Adipocyte (in vitro differentiated cells): ENCODE measurements around the gene SATB2.

Source experiments
- DNase-seq: peaks from one replicate; pipeline ENCODE4 v3.0.0-alpha.2; 2015; ENCODE audit warnings: low read depth
- H3K27me3 ChIP-seq: replicated peaks from 2 replicates; pipeline ENCODE4 v1.7.0; 2013; ENCODE audit warnings: mild to moderate bottlenecking, low read length, moderate library complexity; ENCODE audit not compliant: control insufficient read depth, insufficient read depth
- H3K36me3 ChIP-seq: 2 replicates; pipeline ENCODE4 v1.7.0; 2013; ENCODE audit warnings: low read length, mild to moderate bottlenecking, moderate library complexity; ENCODE audit not compliant: control insufficient read depth, insufficient read depth, severe bottlenecking
- H3K4me1 ChIP-seq: 2 replicates; pipeline ENCODE4 v1.7.0; 2013; ENCODE audit warnings: mild to moderate bottlenecking, low read length, moderate library complexity; ENCODE audit not compliant: control insufficient read depth, insufficient read depth
- H3K4me3 ChIP-seq: 2 replicates; pipeline ENCODE4 v1.7.0; 2013; ENCODE audit warnings: mild to moderate bottlenecking, low read length, moderate library complexity
- H3K9ac ChIP-seq: 2 replicates; pipeline ENCODE4 v1.7.0; 2013; ENCODE audit warnings: mild to moderate bottlenecking, low read length, moderate library complexity
- H3K9me3 ChIP-seq: 2 replicates; pipeline ENCODE4 v1.7.0; 2013; ENCODE audit warnings: mild to moderate bottlenecking, low read length, moderate library complexity; ENCODE audit not compliant: control insufficient read depth

Gene SATB2

GRCh38 chr2:199312931-199313330 lies 144.8 kb downstream of the SATB2 start:
- Histone ChIP-seq H3K27me3 (no peaks in the 10 kb centered on the region), H3K36me3 (peaks cover 22% of the 10 kb centered on the region), H3K4me3 (no peak overlapping the region), H3K9me3 (no peaks in the 10 kb centered on the region), H3K4me1 (peaks cover 5% of the 10 kb centered on the region), H3K9ac (no peak overlapping the region)
- DNase-seq: no peak

GRCh38 chr2:199310771-199311585 lies 146.8 kb downstream of the SATB2 start:
- no peak for DNase-seq
- peaks cover 28% of the 10 kb centered on the region for H3K36me3 ChIP-seq
- H3K9ac ChIP-seq: no peak overlapping the region
- H3K4me3 ChIP-seq: no peak overlapping the region
- H3K4me1 ChIP-seq: peaks cover 11% of the 10 kb centered on the region
- no peaks in the 10 kb centered on the region for H3K27me3 ChIP-seq
- H3K9me3 ChIP-seq: no peaks in the 10 kb centered on the region

DNA sequence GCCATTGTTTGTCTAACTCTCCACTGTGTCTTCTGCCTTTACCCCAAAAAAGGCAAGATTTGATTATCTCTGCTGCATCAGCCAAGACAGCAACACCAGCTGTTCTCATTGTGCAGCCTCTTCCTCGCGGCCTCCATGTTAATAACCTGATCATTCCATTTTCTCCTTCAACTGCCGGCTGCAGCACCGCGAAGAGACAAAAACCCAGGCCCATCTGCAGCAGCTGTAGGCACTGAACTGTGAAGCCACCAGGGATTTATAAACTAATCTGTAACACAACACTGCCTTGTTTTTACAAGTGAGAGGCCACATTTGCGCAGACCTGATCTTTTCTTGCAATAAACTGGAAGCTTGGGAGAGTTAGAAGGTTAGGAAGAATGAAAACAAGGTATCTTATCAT lies 147.8 kb downstream of the SATB2 start:
- H3K27me3 ChIP-seq: no peaks in the 10 kb centered on the region
- peaks cover 28% of the 10 kb centered on the region for H3K36me3 ChIP-seq
- H3K9me3 ChIP-seq: no peaks in the 10 kb centered on the region
- DNase-seq: no peak
- no peak overlapping the region for H3K9ac ChIP-seq
- peaks cover 7% of the 10 kb centered on the region for H3K4me1 ChIP-seq
- no peak overlapping the region for H3K4me3 ChIP-seq

DNA sequence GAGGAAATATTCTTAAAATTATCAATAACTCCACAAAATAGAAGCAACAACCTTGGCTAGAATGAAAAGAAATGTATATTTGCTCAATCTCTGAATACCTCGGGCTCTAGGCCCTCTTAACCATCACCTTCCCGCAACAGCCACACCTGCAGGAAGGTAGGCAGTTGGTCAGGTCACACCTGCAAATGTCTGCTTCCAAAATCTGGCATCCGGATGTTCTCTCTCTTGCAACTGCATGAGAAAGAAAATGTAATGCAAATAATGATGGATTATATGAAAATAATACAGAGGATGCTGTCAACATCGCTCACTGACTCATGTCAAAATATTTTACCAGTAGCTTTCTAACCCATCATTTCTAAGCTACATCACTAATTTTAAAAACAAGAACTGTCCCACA lies 148.3 kb downstream of the SATB2 start:
- DNase-seq: no peak
- Histone ChIP-seq H3K4me3 (no peak overlapping the region), H3K27me3 (no peaks in the 10 kb centered on the region), H3K4me1 (peaks cover 7% of the 10 kb centered on the region), H3K9ac (no peak overlapping the region), H3K9me3 (no peaks in the 10 kb centered on the region), H3K36me3 (peaks cover 28% of the 10 kb centered on the region)

- no peaks in the 10 kb centered on the region for H3K9me3 ChIP-seq
These were observed 149.2 kb downstream of the SATB2 start for GRCh38 chr2:199308567-199308966.

DNA sequence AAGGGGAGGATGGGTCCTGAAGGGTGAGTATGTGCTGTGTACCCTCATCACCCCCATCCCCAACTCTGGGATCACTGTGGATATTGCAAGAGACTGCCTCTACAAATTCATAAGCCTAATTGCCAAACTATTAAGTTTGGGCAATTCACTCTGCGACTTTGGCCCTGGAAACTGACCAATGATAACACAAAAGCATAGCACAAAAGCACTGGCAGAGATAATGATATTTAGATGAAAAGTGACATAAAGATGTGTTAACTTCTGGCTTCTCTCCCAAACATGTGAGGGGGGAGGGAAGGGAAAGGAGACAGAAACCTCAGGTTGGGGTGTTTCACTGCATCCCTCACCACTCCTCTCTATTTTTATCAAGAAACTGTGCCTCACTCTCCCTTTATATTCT lies 150.3 kb downstream of the SATB2 start:
- H3K9ac ChIP-seq: no peak overlapping the region
- H3K4me3 ChIP-seq: no peak overlapping the region
- H3K27me3 ChIP-seq: no peaks in the 10 kb centered on the region
- no peaks in the 10 kb centered on the region for H3K9me3 ChIP-seq
- H3K36me3 ChIP-seq: peaks cover 23% of the 10 kb centered on the region
- H3K4me1 ChIP-seq: peaks cover 20% of the 10 kb centered on the region
- DNase-seq: no peak

More at GRCh38 chr2:199308567-199308966, 149.2 kb downstream of the SATB2 start:
- no peak overlapping the region for H3K9ac ChIP-seq
- no peaks in the 10 kb centered on the region for H3K27me3 ChIP-seq
- no peak for DNase-seq
- H3K36me3 ChIP-seq: peaks cover 23% of the 10 kb centered on the region
- H3K4me1 ChIP-seq: peaks cover 9% of the 10 kb centered on the region
- no peak overlapping the region for H3K4me3 ChIP-seq

- H3K4me1 ChIP-seq: peaks cover 23% of the 10 kb centered on the region
- H3K36me3 ChIP-seq: peaks cover 23% of the 10 kb centered on the region
- no peaks in the 10 kb centered on the region for H3K27me3 ChIP-seq
- no peaks in the 10 kb centered on the region for H3K9me3 ChIP-seq
- DNase-seq: no peak
- no peak overlapping the region for H3K9ac ChIP-seq
- no peak overlapping the region for H3K4me3 ChIP-seq
These were observed 151.6 kb downstream of the SATB2 start for GRCh38 chr2:199306116-199306515.

DNA sequence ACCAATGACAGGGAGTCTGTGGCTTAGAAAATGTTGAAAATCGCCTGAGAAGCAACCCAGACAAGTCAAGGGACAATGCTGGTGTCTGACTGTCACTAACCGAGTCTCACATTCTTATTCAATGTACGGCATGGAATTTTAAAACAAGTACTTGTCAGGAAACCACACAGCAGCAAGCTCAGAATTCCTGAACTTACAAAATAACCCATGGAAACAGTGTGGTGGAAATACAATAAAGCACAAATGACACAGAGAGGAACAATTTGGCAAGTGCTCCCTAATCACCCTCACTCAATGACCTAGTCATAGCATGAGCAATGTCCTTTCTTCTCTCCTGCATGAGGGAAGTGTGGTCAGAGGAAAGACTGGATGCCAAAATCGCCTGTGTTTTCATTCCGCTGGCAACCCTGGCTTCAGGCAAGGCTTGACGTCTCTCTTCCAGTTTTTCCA lies 154.0 kb downstream of the SATB2 start:
- no peaks in the 10 kb centered on the region for H3K27me3 ChIP-seq
- H3K9ac ChIP-seq: peak overlapping the region; percentile 11
- peaks cover 12% of the 10 kb centered on the region for H3K36me3 ChIP-seq
- H3K9me3 ChIP-seq: no peaks in the 10 kb centered on the region
- peak; percentile 92 for DNase-seq
- peaks cover 23% of the 10 kb centered on the region for H3K4me1 ChIP-seq
- peak overlapping the region; percentile 18 for H3K4me3 ChIP-seq

DNA sequence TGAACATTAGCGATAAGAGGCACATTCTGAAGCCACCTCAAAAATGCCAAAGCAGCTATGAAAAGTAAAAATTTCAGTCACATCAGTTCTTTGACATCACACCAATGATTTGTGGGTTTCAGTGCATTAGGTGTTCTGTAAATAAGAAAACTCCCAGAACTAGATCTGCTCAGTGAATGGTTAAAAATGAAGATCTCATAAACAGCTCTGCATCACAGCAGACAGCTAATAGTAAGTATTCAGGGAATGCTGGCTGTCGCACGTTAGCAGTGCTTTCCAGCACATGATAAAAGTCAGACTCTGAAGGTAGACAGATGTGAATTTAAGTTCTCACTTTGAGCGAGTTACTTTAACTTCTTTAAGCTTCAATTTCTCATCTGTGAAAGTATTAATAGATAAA lies 154.9 kb downstream of the SATB2 start:
- DNase-seq: peak; percentile 60
- peak overlapping the region; percentile 11 for H3K9ac ChIP-seq
- peaks cover 6% of the 10 kb centered on the region for H3K36me3 ChIP-seq
- no peaks in the 10 kb centered on the region for H3K27me3 ChIP-seq
- H3K4me3 ChIP-seq: peak overlapping the region; percentile 18
- H3K4me1 ChIP-seq: peaks cover 22% of the 10 kb centered on the region
- H3K9me3 ChIP-seq: no peaks in the 10 kb centered on the region

GRCh38 chr2:199288424-199288823 lies 169.3 kb downstream of the SATB2 start:
- Histone ChIP-seq H3K4me1 (no peaks in the 10 kb centered on the region), H3K4me3 (no peak overlapping the region), H3K9me3 (no peaks in the 10 kb centered on the region), H3K27me3 (no peaks in the 10 kb centered on the region), H3K36me3 (no peaks in the 10 kb centered on the region), H3K9ac (no peak overlapping the region)
- DNase-seq: no peak

DNA sequence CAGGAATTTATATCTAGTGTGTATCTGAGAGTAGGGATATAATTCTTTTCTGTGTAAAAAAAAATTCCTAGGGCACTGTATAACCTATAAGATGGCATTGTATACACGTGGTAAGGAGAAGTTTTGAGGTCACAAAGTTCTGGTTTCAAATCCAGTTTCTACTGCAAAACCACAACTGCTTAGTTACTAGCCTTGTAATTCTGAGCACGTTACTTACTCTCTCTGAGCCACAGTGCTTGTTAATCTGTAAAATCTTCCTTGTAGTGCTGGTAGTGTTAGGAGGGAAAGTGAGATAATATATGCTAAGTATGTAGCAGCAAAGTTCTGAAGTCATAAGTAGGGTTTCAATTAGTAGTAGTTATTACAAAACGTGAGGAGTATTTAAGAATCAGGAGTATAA lies 175.4 kb downstream of the SATB2 start:
- Histone ChIP-seq H3K4me3 (no peak overlapping the region), H3K27me3 (no peaks in the 10 kb centered on the region)

GRCh38 chr2:199279146-199279545 lies 178.6 kb downstream of the SATB2 start:
- no peaks in the 10 kb centered on the region for H3K4me1 ChIP-seq
- H3K27me3 ChIP-seq: no peaks in the 10 kb centered on the region
- no peaks in the 10 kb centered on the region for H3K36me3 ChIP-seq
- H3K9me3 ChIP-seq: no peaks in the 10 kb centered on the region
- no peak overlapping the region for H3K9ac ChIP-seq
- no peak overlapping the region for H3K4me3 ChIP-seq
- DNase-seq: peak; percentile 7

More for the DNA sequence above, 175.4 kb downstream of the SATB2 start:
- Histone ChIP-seq H3K4me1 (no peaks in the 10 kb centered on the region), H3K9ac (no peak overlapping the region), H3K36me3 (no peaks in the 10 kb centered on the region), H3K9me3 (no peaks in the 10 kb centered on the region)
- DNase-seq: no peak
